Endothelial cell of umbilical vein (primary cell): ENCODE results near the gene RAPH1.

ENCODE experiments used
- CTCF ChIP-seq, 2 donors: IDR thresholded peaks; 1 replicate in 1 of 2; 2 replicates in 1 of 2; pipeline ENCODE4 v1.5.1; 2011; ENCODE audit warnings: low read length in 2 of 2, mild to moderate bottlenecking in 2 of 2, moderate library complexity in 2 of 2, control low read depth in 1 of 2, inconsistent platforms in 1 of 2, low read depth in 1 of 2; ENCODE audit not compliant: insufficient read depth in 1 of 2; ENCODE audit errors: extremely low read depth in 1 of 2
- JUN ChIP-seq: IDR thresholded peaks from 2 replicates; pipeline ENCODE4 v1.6.1; 2011; ENCODE audit warnings: borderline replicate concordance, low read depth; ENCODE audit not compliant: insufficient read length, insufficient read depth
- MYC ChIP-seq: IDR thresholded peaks from one replicate; pipeline ENCODE4 v1.6.1; 2011; ENCODE audit warnings: mild to moderate bottlenecking, low read depth, low read length

- no peak for TF ChIP-seq CTCF (IDR thresholded peaks at IDR 0.05; ENCODE audit: extremely low read depth in 1 of 2, insufficient read depth in 1 of 2, low read depth in 1 of 2, low read length in 2 of 2)
- no peak for TF ChIP-seq JUN
- TF ChIP-seq MYC = no peak
Measured at GRCh38 chr2:203455209-203455608, 79.9 kb downstream of the RAPH1 start.
